ENCODE measurements around the gene PLCL2. TPM values are rescaled to one million over a fixed set of nuclear protein-coding genes. Genes with fewer than 3 reads are reported as not detected.

PLCL2 gene
- total and polyA plus RNA-seq, 2 donors (not counting 3 experiments of a cell fraction or from before 2014, with no cell fraction given) = 2.3 to 10.7 TPM

DNA sequence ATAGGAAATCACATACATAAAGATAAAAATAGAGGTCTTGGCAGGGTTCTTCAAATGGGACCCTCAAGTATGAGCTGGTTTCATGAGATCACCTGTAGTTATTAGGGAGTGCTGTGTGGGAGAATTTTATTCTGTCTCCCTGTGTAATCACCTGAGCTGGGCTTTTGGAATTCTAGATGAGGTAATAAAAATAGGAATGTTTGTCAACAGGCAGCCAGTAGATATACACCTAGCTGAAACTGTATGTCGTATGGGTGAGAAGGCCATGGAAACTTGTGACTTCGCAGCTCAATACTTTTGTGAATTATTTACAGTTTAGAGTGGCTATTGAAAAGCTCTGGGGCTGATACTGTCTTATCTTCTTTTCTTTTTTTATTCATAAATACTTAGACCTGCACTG is 40.5 kb upstream of the PLCL2 start:
- Histone ChIP-seq H3K4me2 (ENCODE audit: insufficient read depth, low read length) (no peak overlapping the region), H3K27me3 (ENCODE audit: control insufficient read depth in 2 of 2, insufficient read depth in 2 of 2, low read length in 2 of 2) (no peaks in the 10 kb centered on the region), H4K20me1 (replicated peaks; ENCODE audit: control insufficient read depth, extremely low read depth, insufficient read depth, low read length) (no peaks in the 10 kb centered on the region), H3K9me3 (replicated peaks; ENCODE audit: control insufficient read depth, insufficient read depth, low read length) (no peaks in the 10 kb centered on the region), H3K9me1 (replicated peaks; ENCODE audit: control insufficient read depth, extremely low read depth, insufficient read depth, low read length) (no peaks in the 10 kb centered on the region), H2AFZ (ENCODE audit: low read depth, low read length) (no peak overlapping the region), H3K9ac (replicated peaks; ENCODE audit: extremely low read depth, insufficient read depth, low read length) (no peak overlapping the region), H3K79me2 (ENCODE audit: control insufficient read depth, insufficient read depth, low read length) (no peaks in the 10 kb centered on the region), H3K4me3 (replicated peaks in 1 of 3; ENCODE audit: insufficient read depth in 1 of 3, low read depth in 1 of 3, low read length in 3 of 3) (no peak overlapping the region), H3K27ac (ENCODE audit: insufficient read depth, low read depth, low read length) (no peak overlapping the region), H3K36me3 (ENCODE audit: control insufficient read depth in 2 of 2, extremely low read depth in 1 of 2, insufficient read depth in 2 of 2, low read length in 2 of 2) (no peaks in the 10 kb centered on the region), H3K4me1 (ENCODE audit: control insufficient read depth, extremely low read depth, insufficient read depth, low read length) (peaks cover 17% of the 10 kb centered on the region)
- dilution Hi-C loops (cut with MboI; ENCODE audit: extremely low pct_ligation_motif_present, low sequenced_read_pairs) (no loop called here), intact Hi-C loops (cut with micrococcal nuclease) (no loop called here)
- CTCF ChIA-PET = interaction anchor here (0.6 to 4.0 kb wide), 2 partner anchors 27 to 40 kb away, joined by 3 to 20 read pairs; partner anchors contain the start of gene PLCL2
- FAIRE-seq (no peak), DNase-seq (ENCODE audit: low read depth, low spot score) (no peak)
- no peak for TF ChIP-seq FOS (IDR thresholded peaks at IDR 0.05; ENCODE audit: borderline replicate concordance, insufficient read depth, low read length)
- TF ChIP-seq, protein P1, sequence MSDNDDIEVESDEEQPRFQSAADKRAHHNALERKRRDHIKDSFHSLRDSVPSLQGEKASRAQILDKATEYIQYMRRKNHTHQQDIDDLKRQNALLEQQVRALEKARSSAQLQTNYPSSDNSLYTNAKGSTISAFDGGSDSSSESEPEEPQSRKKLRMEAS (IDR thresholded peaks at IDR 0.05; ENCODE audit: insufficient read depth, insufficient read length) = no peak
- TF ChIP-seq EZH2 (IDR thresholded peaks at IDR 0.05; ENCODE audit: borderline replicate concordance, low read depth, low read length, severe bottlenecking) = no peak
- TF ChIP-seq MYC (IDR thresholded peaks at IDR 0.05; ENCODE audit: low read depth, low read length) = no peak
- TF ChIP-seq JUN (IDR thresholded peaks at IDR 0.05; ENCODE audit: borderline replicate concordance, insufficient read depth, insufficient read length, low read depth) = no peak
- TF ChIP-seq, protein P2, sequence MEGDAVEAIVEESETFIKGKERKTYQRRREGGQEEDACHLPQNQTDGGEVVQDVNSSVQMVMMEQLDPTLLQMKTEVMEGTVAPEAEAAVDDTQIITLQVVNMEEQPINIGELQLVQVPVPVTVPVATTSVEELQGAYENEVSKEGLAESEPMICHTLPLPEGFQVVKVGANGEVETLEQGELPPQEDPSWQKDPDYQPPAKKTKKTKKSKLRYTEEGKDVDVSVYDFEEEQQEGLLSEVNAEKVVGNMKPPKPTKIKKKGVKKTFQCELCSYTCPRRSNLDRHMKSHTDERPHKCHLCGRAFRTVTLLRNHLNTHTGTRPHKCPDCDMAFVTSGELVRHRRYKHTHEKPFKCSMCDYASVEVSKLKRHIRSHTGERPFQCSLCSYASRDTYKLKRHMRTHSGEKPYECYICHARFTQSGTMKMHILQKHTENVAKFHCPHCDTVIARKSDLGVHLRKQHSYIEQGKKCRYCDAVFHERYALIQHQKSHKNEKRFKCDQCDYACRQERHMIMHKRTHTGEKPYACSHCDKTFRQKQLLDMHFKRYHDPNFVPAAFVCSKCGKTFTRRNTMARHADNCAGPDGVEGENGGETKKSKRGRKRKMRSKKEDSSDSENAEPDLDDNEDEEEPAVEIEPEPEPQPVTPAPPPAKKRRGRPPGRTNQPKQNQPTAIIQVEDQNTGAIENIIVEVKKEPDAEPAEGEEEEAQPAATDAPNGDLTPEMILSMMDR (IDR thresholded peaks at IDR 0.05; ENCODE audit: extremely low read depth in 1 of 2, insufficient read depth in 1 of 2, low read depth in 1 of 2, low read length in 2 of 2) = no peak
- no peak for TF ChIP-seq POLR2A (IDR thresholded peaks at IDR 0.05; ENCODE audit: low read depth, low read length)
- no peak for TF ChIP-seq POLR2AphosphoS5 (IDR thresholded peaks at IDR 0.05; ENCODE audit: insufficient read depth, low read depth, low read length)
- no peak for TF ChIP-seq GATA2 (IDR thresholded peaks at IDR 0.05; ENCODE audit: insufficient read depth, insufficient read length, low read depth, low read length)
- POLR2A ChIA-PET = no interaction called here
- BruUV-seq (replicated peaks) = no TSS peak
